T-helper 1 cell treated with Interleukin-12 subunit alpha and Interleukin-12 subunit beta and Interleukin-4 antibody, amounts not matched to agents 30 μg/mL and 1 μg/mL, for 36 hours (primary cell): ENCODE results near the gene MOGAT3.

Source experiments
- H3K27ac Mint-ChIP-seq: one replicate; pipeline ENCODE4 v1.8.0; 2021; ENCODE audit warnings: mild to moderate bottlenecking, mixed read lengths
- H3K27me3 Mint-ChIP-seq: one replicate; pipeline ENCODE4 v1.8.0; 2021; ENCODE audit warnings: low read depth, mixed read lengths
- H3K36me3 Mint-ChIP-seq: one replicate; pipeline ENCODE4 v1.8.0; 2021; ENCODE audit warnings: low read depth, mixed read lengths
- H3K4me1 Mint-ChIP-seq: one replicate; pipeline ENCODE4 v1.8.0; 2021; ENCODE audit warnings: low read depth, mixed read lengths
- H3K4me3 Mint-ChIP-seq: one replicate; pipeline ENCODE4 v1.8.0; 2021; ENCODE audit warnings: mild to moderate bottlenecking, moderate library complexity, mixed read lengths
- H3K9me3 Mint-ChIP-seq: one replicate; pipeline ENCODE4 v1.8.0; 2021; ENCODE audit warnings: mixed read lengths

MOGAT3 gene, protein sequence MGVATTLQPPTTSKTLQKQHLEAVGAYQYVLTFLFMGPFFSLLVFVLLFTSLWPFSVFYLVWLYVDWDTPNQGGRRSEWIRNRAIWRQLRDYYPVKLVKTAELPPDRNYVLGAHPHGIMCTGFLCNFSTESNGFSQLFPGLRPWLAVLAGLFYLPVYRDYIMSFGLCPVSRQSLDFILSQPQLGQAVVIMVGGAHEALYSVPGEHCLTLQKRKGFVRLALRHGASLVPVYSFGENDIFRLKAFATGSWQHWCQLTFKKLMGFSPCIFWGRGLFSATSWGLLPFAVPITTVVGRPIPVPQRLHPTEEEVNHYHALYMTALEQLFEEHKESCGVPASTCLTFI

GRCh38 chr7:101200862-101201599 lies at the start of gene MOGAT3:
Gene MOGAT3, minus strand, starts transcription at chr7:101201036. Its CDS starts 182 bp downstream, at chr7:101200854.
- H3K36me3 Mint-ChIP-seq: peaks cover 4% of the 10 kb centered on the region
- peaks cover 39% of the 10 kb centered on the region for H3K27me3 Mint-ChIP-seq
- H3K27ac Mint-ChIP-seq: no peak within 1 kb of the TSS
- no peak within 1 kb of the TSS for H3K4me3 Mint-ChIP-seq
- no peaks in the 10 kb centered on the region for H3K9me3 Mint-ChIP-seq
- H3K4me1 Mint-ChIP-seq: peaks cover 3% of the 10 kb centered on the region

- Mint-ChIP-seq H3K36me3 (peaks cover 15% of the 10 kb centered on the region), H3K9me3 (no peaks in the 10 kb centered on the region), H3K4me1 (peaks cover 27% of the 10 kb centered on the region), H3K27ac (peak overlapping the region; percentile 1), H3K27me3 (no peaks in the 10 kb centered on the region), H3K4me3 (peak overlapping the region; percentile 60)
Observed at GRCh38 chr7:101250324-101250723, 49.5 kb upstream of the MOGAT3 start.

DNA sequence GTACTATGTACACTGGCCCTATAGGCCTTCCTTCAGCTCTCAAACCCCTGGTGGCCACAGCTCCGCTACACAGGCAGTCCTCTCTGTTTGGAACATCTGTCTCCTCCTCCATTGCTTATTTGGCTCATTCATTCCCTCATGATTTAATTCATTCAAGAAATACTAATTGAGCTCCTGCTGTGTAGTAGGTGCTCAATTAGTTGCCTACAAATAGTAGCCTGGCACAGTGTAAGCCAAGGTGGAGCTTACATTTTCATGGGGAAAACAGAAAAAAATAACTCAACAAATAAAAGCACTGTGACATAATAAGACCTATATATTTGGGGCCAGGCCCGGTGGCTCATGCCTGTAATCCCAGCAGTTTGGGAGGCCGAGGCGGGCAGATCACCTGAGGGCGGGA lies 47.4 kb upstream of the MOGAT3 start:
- no peak overlapping the region for H3K4me3 Mint-ChIP-seq
- H3K27me3 Mint-ChIP-seq: no peaks in the 10 kb centered on the region
- H3K36me3 Mint-ChIP-seq: peaks cover 17% of the 10 kb centered on the region
- peaks cover 36% of the 10 kb centered on the region for H3K4me1 Mint-ChIP-seq
- no peak overlapping the region for H3K27ac Mint-ChIP-seq
- no peaks in the 10 kb centered on the region for H3K9me3 Mint-ChIP-seq

GRCh38 chr7:101245147-101245668 lies 44.4 kb upstream of the MOGAT3 start:
- Mint-ChIP-seq H3K27me3 (no peaks in the 10 kb centered on the region), H3K9me3 (no peaks in the 10 kb centered on the region), H3K4me1 (peaks cover 29% of the 10 kb centered on the region), H3K27ac (peak overlapping the region; percentile 96), H3K4me3 (peak overlapping the region; percentile 92), H3K36me3 (peaks cover 8% of the 10 kb centered on the region)

DNA sequence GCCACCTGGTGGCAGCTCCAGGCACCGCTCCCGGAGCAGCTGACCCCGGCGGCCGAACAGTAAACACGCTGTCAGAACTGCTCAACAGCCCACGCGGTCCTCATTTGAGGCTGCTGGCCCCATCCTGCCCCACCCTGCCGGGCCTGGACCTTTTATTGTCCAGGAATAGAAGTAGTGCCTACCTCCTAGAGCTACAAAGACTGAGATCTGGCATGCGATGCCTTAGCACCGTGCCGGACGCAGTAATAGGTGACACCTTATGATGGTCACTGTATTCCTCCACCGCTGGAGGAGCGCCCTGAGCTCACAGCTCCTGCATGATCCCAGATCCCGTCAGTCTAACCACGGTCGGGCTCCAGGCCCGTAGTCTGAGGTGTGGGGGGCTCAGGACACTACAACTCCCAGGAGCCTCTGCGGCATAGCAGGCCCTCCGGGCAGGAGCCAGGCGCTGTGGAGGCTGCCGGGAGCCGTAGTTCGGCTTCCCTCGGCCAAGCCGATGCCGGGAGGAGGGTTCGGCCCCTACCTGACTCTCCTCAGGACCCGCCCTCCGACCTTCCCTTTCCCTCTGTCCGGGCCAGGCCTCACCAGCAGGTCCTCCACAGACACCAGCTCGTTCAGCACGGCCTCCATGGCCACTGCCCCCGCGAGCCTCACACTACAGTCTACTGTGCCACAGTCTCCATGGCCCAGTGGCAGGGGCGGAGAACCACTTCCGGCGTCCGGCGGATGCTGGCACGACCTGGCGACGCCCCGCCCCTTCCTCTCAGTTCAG lies 43.7 kb upstream of the MOGAT3 start, which contains the start of gene FIS1:
Gene FIS1, minus strand, starts transcription at position 707 of the 772 bp plus-strand sequence. Its CDS starts 77 bp downstream, at position 630.
- peak within 1 kb of the TSS; percentile 96 for H3K27ac Mint-ChIP-seq
- peaks cover 5% of the 10 kb centered on the region for H3K36me3 Mint-ChIP-seq
- peak within 1 kb of the TSS; percentile 92 for H3K4me3 Mint-ChIP-seq
- no peaks in the 10 kb centered on the region for H3K9me3 Mint-ChIP-seq
- peaks cover 26% of the 10 kb centered on the region for H3K4me1 Mint-ChIP-seq
- no peaks in the 10 kb centered on the region for H3K27me3 Mint-ChIP-seq

DNA sequence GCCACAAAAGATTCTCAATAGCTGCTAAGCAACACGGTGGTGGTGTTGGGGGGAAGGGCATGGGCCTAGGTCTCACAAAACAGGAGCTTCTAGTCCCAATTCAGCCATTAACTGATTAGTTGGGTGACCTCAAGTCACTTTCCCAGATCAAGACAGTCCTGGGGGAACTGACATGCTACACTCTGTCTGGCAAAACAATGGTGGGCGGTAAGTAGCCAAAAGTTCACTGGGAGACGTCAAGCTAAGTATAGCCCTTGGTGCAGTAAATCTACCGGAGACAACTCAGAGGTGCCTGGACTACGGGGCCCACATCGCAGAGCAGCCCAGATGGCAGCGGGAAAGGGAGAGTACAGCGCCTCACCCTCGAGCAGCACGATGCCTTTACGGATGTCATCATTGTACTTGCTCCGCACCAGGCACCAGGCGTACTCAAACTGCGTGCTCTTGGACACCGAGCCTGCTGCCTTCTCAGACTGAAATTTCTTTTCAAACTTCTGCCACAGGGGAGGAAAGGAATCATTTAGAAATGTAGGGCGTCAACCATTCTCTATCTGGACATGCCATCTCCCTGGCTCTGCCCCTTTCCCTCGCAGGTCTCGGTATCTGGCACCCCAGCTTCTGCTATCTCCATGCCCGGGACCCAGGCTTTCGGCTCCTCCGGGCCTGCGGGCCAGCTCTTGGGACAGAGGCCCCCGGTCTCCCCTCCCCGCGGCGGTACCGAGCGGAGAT lies 43.0 kb upstream of the MOGAT3 start:
- H3K4me1 Mint-ChIP-seq: peaks cover 26% of the 10 kb centered on the region
- no peaks in the 10 kb centered on the region for H3K9me3 Mint-ChIP-seq
- H3K27me3 Mint-ChIP-seq: no peaks in the 10 kb centered on the region
- H3K36me3 Mint-ChIP-seq: peaks cover 5% of the 10 kb centered on the region
- H3K4me3 Mint-ChIP-seq: peak overlapping the region; percentile 92
- H3K27ac Mint-ChIP-seq: peak overlapping the region; percentile 96

GRCh38 chr7:101241443-101242349 lies 40.9 kb upstream of the MOGAT3 start:
- Mint-ChIP-seq H3K4me1 (peaks cover 20% of the 10 kb centered on the region), H3K9me3 (no peaks in the 10 kb centered on the region), H3K4me3 (no peak overlapping the region), H3K27me3 (no peaks in the 10 kb centered on the region), H3K27ac (no peak overlapping the region), H3K36me3 (peaks cover 4% of the 10 kb centered on the region)

DNA sequence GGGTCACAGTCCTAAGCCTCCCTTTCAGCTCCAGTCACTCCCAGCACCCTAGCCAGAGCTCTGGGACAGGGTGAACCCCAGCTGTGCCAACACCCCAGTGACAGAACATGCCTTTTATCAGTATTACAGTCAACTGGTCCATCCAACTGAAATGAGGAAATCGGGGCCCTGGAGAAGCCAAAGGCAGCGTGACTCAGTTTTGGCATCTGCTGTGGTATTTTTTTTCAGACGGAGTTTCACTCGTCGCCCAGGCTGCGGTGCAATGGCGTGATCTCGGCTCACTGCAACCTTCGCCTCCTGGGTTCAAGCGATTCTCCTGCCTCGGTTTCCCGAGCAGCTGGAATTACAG lies 40.2 kb upstream of the MOGAT3 start:
- Mint-ChIP-seq H3K27me3 (no peaks in the 10 kb centered on the region), H3K4me1 (peaks cover 20% of the 10 kb centered on the region), H3K36me3 (peaks cover 4% of the 10 kb centered on the region), H3K9me3 (no peaks in the 10 kb centered on the region), H3K4me3 (no peak overlapping the region), H3K27ac (no peak overlapping the region)

DNA sequence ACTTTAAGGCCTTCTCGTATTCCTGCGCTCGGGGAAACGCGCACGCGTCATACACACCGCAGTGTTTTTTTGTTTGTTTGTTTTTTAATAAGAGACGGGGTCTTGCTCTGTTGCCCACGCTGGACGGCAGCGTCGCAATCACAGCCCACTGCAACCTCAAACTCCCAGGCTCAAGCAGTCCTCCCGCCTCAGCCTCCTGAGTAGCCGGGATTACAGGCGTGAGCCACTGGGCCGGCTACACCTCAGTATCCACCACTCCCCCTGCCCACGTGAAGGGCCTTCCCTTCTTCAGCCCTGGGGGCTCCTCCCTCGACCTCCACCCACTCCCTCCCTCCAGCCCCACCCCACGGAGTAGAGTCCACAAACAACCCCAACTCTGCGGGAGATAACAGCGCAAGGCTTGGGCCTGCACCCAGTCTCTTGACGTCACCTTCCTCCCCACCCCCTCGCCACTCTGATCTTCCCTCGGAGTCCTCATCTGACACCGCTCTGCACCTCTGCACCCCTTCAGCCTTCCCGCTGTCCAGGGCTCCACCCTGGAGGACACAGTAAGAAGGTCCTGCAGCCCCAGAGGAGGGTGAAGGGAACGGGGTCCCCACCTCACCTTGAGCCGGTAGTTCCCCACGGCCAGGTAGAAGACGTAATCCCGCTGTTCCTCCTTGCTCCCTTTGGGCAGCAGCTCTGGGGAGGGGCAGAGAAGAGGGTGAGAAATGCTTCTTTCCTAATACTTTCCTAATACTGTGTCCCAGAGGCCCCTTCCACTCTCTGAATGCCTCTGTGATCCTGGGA lies 39.6 kb upstream of the MOGAT3 start:
- H3K27me3 Mint-ChIP-seq: no peaks in the 10 kb centered on the region
- no peak overlapping the region for H3K27ac Mint-ChIP-seq
- peaks cover 14% of the 10 kb centered on the region for H3K4me1 Mint-ChIP-seq
- no peak overlapping the region for H3K4me3 Mint-ChIP-seq
- H3K9me3 Mint-ChIP-seq: no peaks in the 10 kb centered on the region
- peaks cover 4% of the 10 kb centered on the region for H3K36me3 Mint-ChIP-seq

GRCh38 chr7:101239951-101240220 lies 39.0 kb upstream of the MOGAT3 start:
- H3K9me3 Mint-ChIP-seq: no peaks in the 10 kb centered on the region
- no peak overlapping the region for H3K4me3 Mint-ChIP-seq
- H3K4me1 Mint-ChIP-seq: peaks cover 10% of the 10 kb centered on the region
- H3K27ac Mint-ChIP-seq: no peak overlapping the region
- H3K36me3 Mint-ChIP-seq: peaks cover 3% of the 10 kb centered on the region
- H3K27me3 Mint-ChIP-seq: no peaks in the 10 kb centered on the region

DNA sequence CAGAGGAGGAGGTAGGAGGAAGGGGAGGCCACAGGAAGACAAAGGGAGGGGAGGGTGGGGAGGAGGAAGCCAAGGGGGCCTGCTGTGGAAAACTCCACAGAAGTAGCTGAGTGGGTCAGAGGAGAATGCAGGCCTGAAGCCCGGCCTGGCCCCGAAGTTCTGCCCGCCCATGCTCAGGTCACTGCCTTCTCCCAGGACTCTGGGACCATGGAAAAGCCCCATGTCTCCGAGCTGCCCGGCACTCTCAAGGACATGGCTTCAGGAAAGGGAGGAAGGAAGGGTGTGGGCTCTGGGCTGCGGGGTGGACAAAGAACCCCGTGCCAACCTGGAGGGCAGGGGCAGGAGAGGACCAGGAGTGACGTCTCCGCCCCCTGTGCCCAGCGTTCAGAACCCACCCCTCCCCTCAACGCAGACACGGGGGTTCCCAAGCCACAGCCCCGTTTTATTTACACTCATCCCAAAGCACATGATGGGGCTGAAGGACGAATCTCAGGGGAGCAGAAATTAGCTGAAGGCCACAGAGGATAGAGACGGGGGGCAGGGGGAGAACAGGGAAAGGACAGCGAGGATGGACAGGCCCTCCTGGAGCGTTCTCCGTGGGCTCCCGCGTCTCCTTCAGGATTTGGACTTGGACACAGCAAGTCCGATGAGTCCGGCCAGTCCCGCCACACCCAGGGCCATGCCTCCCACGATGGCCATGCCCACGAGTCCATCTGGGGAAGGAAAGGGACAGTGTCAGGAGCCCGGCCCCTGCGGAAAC lies 38.5 kb upstream of the MOGAT3 start:
- Mint-ChIP-seq H3K27ac (no peak overlapping the region), H3K4me1 (peaks cover 10% of the 10 kb centered on the region), H3K9me3 (no peaks in the 10 kb centered on the region), H3K27me3 (no peaks in the 10 kb centered on the region), H3K4me3 (no peak overlapping the region), H3K36me3 (peaks cover 3% of the 10 kb centered on the region)
